ENCODE results near the gene C9orf43. TPM values are rescaled to one million over a fixed set of nuclear protein-coding genes. Genes with fewer than 3 reads are reported as not detected.
A peak's percentile ranks its signal among the peaks of the same experiment; 100 is the strongest.
"Not testable (repeated sequence)": the region's sequence is repeated elsewhere in the genome, so short reads cannot be mapped to it uniquely, and the experiment has no call there.

The C9orf43 gene
- polyA plus RNA-seq, 2 of the 4 experiments (the other 2 are of a cell fraction): 0.50 to 1.0 TPM

- no peaks in the 10 kb centered on the region for H3K9me3 ChIP-seq
- no peak overlapping the region for H3K4me2 ChIP-seq
- no peaks in the 10 kb centered on the region for H3K4me1 ChIP-seq
- H3K4me3 ChIP-seq: no peak overlapping the region
- DNase-seq (ENCODE audit: low read depth in 1 of 2, low spot score in 1 of 2) (no peak), FAIRE-seq (no peak), ATAC-seq (no peak)
- POLR2A ChIA-PET: interaction anchor here (1.0 kb wide), 1 partner anchor 21 kb away, joined by 3 read pairs; the partner anchor contains the start of genes C9orf43 and POLE3
- H3K27ac ChIP-seq: no peak overlapping the region
- TF ChIP-seq SREBF2 (IDR thresholded peaks at IDR 0.05) (no peak), ZSCAN20 (CRISPR knock-in tag; IDR thresholded peaks at IDR 0.05) (no peak), EP300 (IDR thresholded peaks at IDR 0.05) (no peak), RAD21 (conservative IDR thresholded peaks at IDR 0.05 in 1 of 2, IDR thresholded peaks at IDR 0.05 in 1 of 2) (no peak), SMC3 (IDR thresholded peaks at IDR 0.05) (no peak), HEYL (CRISPR knock-in tag; IDR thresholded peaks at IDR 0.05) (no peak), MAZ (IDR thresholded peaks at IDR 0.05; ENCODE audit: borderline replicate concordance, low read depth, low read length) (no peak), BHLHE40 (IDR thresholded peaks at IDR 0.05; ENCODE audit: low read depth, low read length) (no peak), JUN (IDR thresholded peaks at IDR 0.05) (no peak), REST (IDR thresholded peaks at IDR 0.05) (no peak), NPAS2 (CRISPR knock-in tag; IDR thresholded peaks at IDR 0.05; ENCODE audit: borderline replicate concordance) (no peak), GATA3 (IDR thresholded peaks at IDR 0.05; ENCODE audit: borderline replicate concordance) (no peak), E2F6 (IDR thresholded peaks at IDR 0.05; ENCODE audit: borderline replicate concordance, low read depth) (no peak), MYC (IDR thresholded peaks at IDR 0.05; ENCODE audit: borderline replicate concordance, low read length) (no peak)
- CTCF ChIA-PET: interaction anchor here (0.6 to 3.7 kb wide), 7 partner anchors 15 to 227 kb away, joined by 3 to 23 read pairs (median 4); no protein-coding TSS in a partner anchor
These were observed 20.6 kb downstream of the C9orf43 start for GRCh38 chr9:113431191-113431590.

GRCh38 chr9:113436728-113437515 is 26.4 kb downstream of the C9orf43 start:
- peak in 1 of 2 experiments; percentile 29 for DNase-seq (ENCODE audit: low read depth in 1 of 2, low spot score in 1 of 2)
- no peak overlapping the region for H3K4me3 ChIP-seq
- no peak overlapping the region for H3K27ac ChIP-seq
- TF ChIP-seq MYC (IDR thresholded peaks at IDR 0.05; ENCODE audit: borderline replicate concordance, low read length) (no peak), GATA3 (IDR thresholded peaks at IDR 0.05; ENCODE audit: borderline replicate concordance) (no peak), TFCP2L1 (CRISPR knock-in tag; IDR thresholded peaks at IDR 0.05) (no peak), RARB (CRISPR knock-in tag; IDR thresholded peaks at IDR 0.05) (no peak), KDM1A (IDR thresholded peaks at IDR 0.05; ENCODE audit: low read depth) (no peak), HMGXB4 (CRISPR knock-in tag; IDR thresholded peaks at IDR 0.05; ENCODE audit: borderline replicate concordance) (no peak), HOXB5 (CRISPR knock-in tag; IDR thresholded peaks at IDR 0.05) (no peak), SREBF2 (IDR thresholded peaks at IDR 0.05) (no peak), HOXB13 (CRISPR knock-in tag; IDR thresholded peaks at IDR 0.05; ENCODE audit: low read depth) (no peak), RFX5 (IDR thresholded peaks at IDR 0.05) (no peak), ZSCAN20 (CRISPR knock-in tag; IDR thresholded peaks at IDR 0.05) (no peak), BHLHE40 (IDR thresholded peaks at IDR 0.05; ENCODE audit: low read depth, low read length) (no peak), POLR2AphosphoS2 (conservative IDR thresholded peaks at IDR 0.05; ENCODE audit: low read length) (no peak), NFE2L2 (conservative IDR thresholded peaks at IDR 0.05; ENCODE audit: low read length) (no peak), RNF2 (IDR thresholded peaks at IDR 0.05; ENCODE audit: borderline replicate concordance, low read depth) (no peak), FOSB (CRISPR knock-in tag; IDR thresholded peaks at IDR 0.05) (no peak), KDM5A (IDR thresholded peaks at IDR 0.05) (no peak), CEBPB (IDR thresholded peaks at IDR 0.05) (no peak), HES2 (IDR thresholded peaks at IDR 0.05) (no peak)
- no peaks in the 10 kb centered on the region for H3K9me3 ChIP-seq
- 43% methylated on average over 4 of the region's 4 CpGs for WGBS (ENCODE audit: missing lambda C conversion rate)
- ChIA-PET POLR2A (no interaction called here), CTCF (interaction anchor here (0.7 to 1.5 kb wide), 7 partner anchors 9 to 221 kb away, joined by 3 to 7 read pairs (median 4); no protein-coding TSS in a partner anchor)
- no peak for FAIRE-seq
- H3K4me1 ChIP-seq: peaks cover 7% of the 10 kb centered on the region; the same call in 1 of the 3 replicates
- H3K4me2 ChIP-seq: peak overlapping the region; percentile 13; the same call in 2 of the 3 replicates
- peak in 1 of 2 experiments; percentile 82; a peak in 3 of 6 replicates for ATAC-seq

GRCh38 chr9:113437716-113438115 is 27.2 kb downstream of the C9orf43 start:
- 75% methylated on average over 1 of the region's 1 CpG for WGBS (ENCODE audit: missing lambda C conversion rate)
- CTCF ChIA-PET: interaction anchor here (0.8 to 1.0 kb wide), 2 partner anchors 9 to 99 kb away, joined by 3 read pairs; no protein-coding TSS in a partner anchor
- H3K4me3 ChIP-seq; H3K27ac ChIP-seq; H3K4me2 ChIP-seq; H3K4me1 ChIP-seq; ATAC-seq; H3K9me3 ChIP-seq; POLR2A ChIA-PET; FAIRE-seq; DNase-seq (ENCODE audit: low read depth in 1 of 2, low spot score in 1 of 2): not testable (repeated sequence)

Measured in A549 (cell line).